ENCODE data around the gene CCNK.

GRCh38 chr14:99548871-99549515, 67.8 kb downstream of the CCNK start:
- TF ChIP-seq EZH2 (IDR thresholded peaks at IDR 0.05; ENCODE audit: insufficient read depth, poor library complexity, severe bottlenecking) (no peak), EZH2phosphoT487 (IDR thresholded peaks at IDR 0.05; ENCODE audit: insufficient read depth, low read depth) (no peak)
